ENCODE results near the gene CD59. TPM values are rescaled to one million over a fixed set of nuclear protein-coding genes. Genes with fewer than 3 reads are reported as not detected.

Gene CD59
- total RNA-seq, 1 experiment from 2014 or later, result 736 TPM

- intact Hi-C loops (cut with micrococcal nuclease; ENCODE audit: unreplicated experiment), result no loop called here
- ChIA-PET CTCF (no interaction called here), POLR2A (no interaction called here)
- no peak overlapping the region for H3K27ac ChIP-seq (ENCODE audit: low read length)
- in situ Hi-C loops (cut with HindIII; ENCODE audit: low pct_unique_long_range_greater_than_20kb, low sequenced_read_pairs), result no loop called here
- no peaks in the 10 kb centered on the region for H3K36me3 ChIP-seq (ENCODE audit: control insufficient read depth, insufficient read depth, low read length)
- no peaks in the 10 kb centered on the region for H3K9me3 ChIP-seq (ENCODE audit: control insufficient read depth, insufficient read depth, low read depth, low read length)
- H3K4me3 ChIP-seq (ENCODE audit: low read depth in 2 of 2, low read length in 2 of 2), result no peak overlapping the region
- TF ChIP-seq SIN3A (IDR thresholded peaks at IDR 0.05; ENCODE audit: borderline replicate concordance, insufficient read depth, low read depth, low read length) (no peak), CTCF (IDR thresholded peaks at IDR 0.05) (no peak), REST (IDR thresholded peaks at IDR 0.05; ENCODE audit: insufficient read depth in 1 of 2, low read depth in 2 of 2, low read length in 1 of 2) (no peak), POLR2AphosphoS5 (IDR thresholded peaks at IDR 0.05; ENCODE audit: low read depth, low read length) (no peak), TCF7L2 (IDR thresholded peaks at IDR 0.05; ENCODE audit: low read depth, low read length) (no peak)
- no peaks in the 10 kb centered on the region for H3K27me3 ChIP-seq (ENCODE audit: control insufficient read depth, insufficient read depth, low read length)
- ATAC-seq (no peak), DNase-seq (ENCODE audit: low read depth, low spot score) (no peak)
- peaks cover 2% of the 10 kb centered on the region; the same call in 1 of the 2 replicates for H3K4me1 ChIP-seq (ENCODE audit: control insufficient read depth, insufficient read depth, low read length)
- BruUV-seq (replicated peaks), result no TSS peak
Observed at GRCh38 chr11:33779849-33780528, 43.8 kb upstream of the CD59 start.

GRCh38 chr11:33778675-33779074 is 42.5 kb upstream of the CD59 start:
- POLR2A ChIA-PET, result no interaction called here
- no peak for ATAC-seq
- no peaks in the 10 kb centered on the region; the same call in 1 of the 2 replicates for H3K36me3 ChIP-seq (ENCODE audit: control insufficient read depth, insufficient read depth, low read length)

More at GRCh38 chr11:33778675-33779074, 42.5 kb upstream of the CD59 start:
- no TSS peak for BruUV-seq (replicated peaks)
- Histone ChIP-seq H3K9me3 (ENCODE audit: control insufficient read depth, insufficient read depth, low read depth, low read length) (no peaks in the 10 kb centered on the region), H3K4me1 (ENCODE audit: control insufficient read depth, insufficient read depth, low read length) (peaks cover 3% of the 10 kb centered on the region; the same call in 1 of the 2 replicates), H3K27ac (ENCODE audit: low read length) (no peak overlapping the region), H3K4me3 (ENCODE audit: low read depth in 2 of 2, low read length in 2 of 2) (no peak overlapping the region), H3K27me3 (ENCODE audit: control insufficient read depth, insufficient read depth, low read length) (no peaks in the 10 kb centered on the region)
- CTCF ChIA-PET, result no interaction called here
- in situ Hi-C loops (cut with HindIII; ENCODE audit: low pct_unique_long_range_greater_than_20kb, low sequenced_read_pairs), result no loop called here
- no peak for TF ChIP-seq CTCF (IDR thresholded peaks at IDR 0.05)
- no peak for TF ChIP-seq SIN3A (IDR thresholded peaks at IDR 0.05; ENCODE audit: borderline replicate concordance, insufficient read depth, low read depth, low read length)
- no peak for TF ChIP-seq POLR2AphosphoS5 (IDR thresholded peaks at IDR 0.05; ENCODE audit: low read depth, low read length)
- TF ChIP-seq TCF7L2 (IDR thresholded peaks at IDR 0.05; ENCODE audit: low read depth, low read length), result no peak
- no peak for TF ChIP-seq REST (IDR thresholded peaks at IDR 0.05; ENCODE audit: insufficient read depth in 1 of 2, low read depth in 2 of 2, low read length in 1 of 2)
- intact Hi-C loops (cut with micrococcal nuclease; ENCODE audit: unreplicated experiment), result no loop called here
- DNase-seq (ENCODE audit: low read depth, low spot score), result no peak
